ENCODE results near the gene FILIP1L.
A peak's percentile ranks its signal among the peaks of the same experiment; 100 is the strongest.

FILIP1L gene

DNA sequence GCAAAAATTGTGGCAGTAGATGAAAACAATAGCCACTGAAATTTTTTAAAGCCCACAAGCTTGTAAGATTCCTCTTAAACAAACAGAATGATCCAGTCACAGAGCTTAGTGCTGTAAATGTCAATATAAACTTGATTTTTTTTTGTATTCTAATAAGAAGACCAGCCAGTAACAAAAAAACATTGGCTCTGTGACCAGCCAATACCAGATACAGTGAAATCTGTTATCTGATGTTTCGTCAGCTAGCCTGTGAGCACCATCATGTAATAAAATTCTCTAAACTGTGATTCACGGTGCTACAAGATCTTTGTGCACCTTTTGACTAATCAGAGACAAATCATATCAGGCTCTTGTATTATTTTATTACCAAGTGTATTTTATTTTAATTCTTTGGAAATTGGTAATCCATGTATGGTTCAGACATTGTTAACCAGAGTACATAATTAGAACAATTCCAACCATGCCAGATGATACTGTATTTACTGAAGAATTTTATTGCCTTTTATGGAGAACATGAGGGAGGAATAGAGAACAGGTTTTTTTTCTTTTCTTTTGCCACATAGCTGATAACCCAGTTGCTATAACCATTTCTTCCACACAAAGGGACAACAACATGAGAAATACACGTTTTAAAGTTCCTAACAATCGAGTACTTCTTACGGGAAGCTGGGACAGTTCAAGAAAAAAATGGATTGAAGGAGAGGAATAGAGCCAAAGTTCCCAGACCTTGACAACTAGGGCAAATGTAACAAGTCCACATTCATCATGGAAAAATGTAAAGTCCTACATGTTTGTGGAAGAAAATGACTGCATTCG lies 71.9 kb downstream of the FILIP1L start:
- DNase-seq (ENCODE audit: low read depth): peak; percentile 64

DNA sequence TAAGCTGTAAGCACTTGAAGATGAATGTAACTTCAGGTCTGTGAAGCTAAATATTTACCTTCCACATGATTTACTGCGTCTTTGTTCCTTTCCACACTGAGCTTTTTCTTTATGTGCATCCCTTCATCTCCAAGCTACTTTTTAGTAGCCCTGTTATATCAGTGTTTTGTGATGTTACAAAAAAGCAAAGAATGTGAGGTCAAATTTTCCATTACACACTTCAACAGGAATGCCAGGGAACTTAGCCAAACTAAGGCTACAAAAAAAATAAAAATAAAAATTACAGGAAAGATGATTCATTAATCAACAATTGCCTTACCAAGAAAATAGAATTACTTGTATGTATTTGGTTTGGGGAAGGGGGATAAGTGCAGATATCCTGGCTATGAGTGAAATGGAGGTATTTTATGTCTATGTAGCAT lies 73.0 kb downstream of the FILIP1L start:
- peak; percentile 86 for DNase-seq (ENCODE audit: low read depth)

DNA sequence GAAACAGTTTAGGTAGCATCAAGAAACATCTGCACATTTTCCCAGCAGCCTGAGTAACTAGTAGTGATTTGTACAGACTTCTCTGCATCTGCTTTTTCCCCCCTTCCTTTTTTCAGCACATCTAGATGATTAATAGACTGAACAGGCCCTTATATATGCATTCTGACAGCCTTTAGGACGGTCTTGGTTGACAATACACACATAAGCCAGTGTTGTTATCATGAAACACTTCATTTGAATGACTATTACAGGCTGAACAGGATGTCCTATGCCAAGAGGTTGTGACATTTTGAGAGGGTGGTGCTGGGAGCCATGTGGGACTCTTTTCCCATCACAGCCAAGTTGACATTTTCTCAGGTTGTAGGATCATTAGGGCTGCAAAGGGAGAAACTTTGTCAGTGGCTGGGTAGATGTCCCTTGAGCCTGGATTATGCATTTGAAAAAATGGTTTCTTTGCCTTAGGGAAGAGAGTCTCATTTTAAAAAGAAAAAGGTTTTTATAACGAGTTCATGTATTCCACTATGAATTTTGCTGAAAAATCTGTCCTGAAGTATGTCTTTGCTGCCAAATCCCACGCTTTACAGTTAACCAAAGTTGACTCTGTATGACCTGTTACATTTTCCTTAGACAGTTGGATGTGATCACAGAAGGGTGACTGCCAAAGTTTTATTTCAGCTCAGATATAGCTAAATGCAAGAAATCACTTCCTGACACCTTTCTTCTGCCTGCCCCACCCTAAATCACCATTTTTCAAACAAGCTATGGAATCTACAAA lies 73.7 kb downstream of the FILIP1L start:
- DNase-seq (ENCODE audit: low read depth): peak; percentile 53

DNA sequence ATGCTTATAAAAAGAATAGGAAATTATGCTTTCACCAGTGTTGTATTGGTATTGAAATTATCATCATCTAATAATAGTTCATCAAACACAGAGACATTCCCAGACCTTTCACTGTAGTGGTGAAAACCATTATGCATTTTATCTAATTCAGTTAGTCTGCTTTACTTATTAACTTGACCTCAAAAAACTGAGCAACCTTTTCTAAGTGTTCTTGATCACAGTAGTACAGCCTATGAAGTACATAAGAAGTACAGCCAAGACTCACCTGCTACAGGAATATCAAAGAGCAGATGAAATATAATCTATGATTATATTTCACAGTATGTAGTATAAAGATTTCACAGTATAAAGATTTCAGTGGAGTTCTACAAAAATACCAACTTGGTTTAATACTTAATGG lies 75.2 kb downstream of the FILIP1L start:
- DNase-seq (ENCODE audit: low read depth): no peak

DNA sequence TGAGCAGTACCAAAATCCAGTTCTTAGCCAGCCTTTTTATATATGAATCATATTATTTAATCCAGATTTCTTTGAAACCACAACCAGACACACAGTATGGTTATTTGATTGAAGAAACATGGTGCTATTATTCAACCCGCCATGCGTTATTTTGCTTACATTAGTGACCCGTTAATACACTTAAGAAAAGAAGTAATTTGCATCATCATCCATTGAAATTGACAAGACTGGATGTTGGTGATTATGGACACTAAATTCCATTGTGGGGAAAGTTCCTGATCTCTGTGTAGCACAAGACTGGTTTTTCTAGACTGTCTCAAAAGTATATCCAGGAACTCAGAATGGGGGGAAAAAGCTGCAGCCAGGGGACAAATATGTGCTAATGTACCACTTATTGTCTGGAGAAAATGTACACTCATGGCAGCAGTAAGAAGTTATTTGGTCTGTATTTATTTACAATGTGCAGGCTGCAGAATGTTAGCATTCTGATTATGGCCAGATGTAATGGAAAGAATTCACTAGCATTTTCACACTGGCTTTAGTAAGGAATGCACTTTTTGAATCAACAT lies 80.3 kb downstream of the FILIP1L start:
- peak; percentile 51 for DNase-seq (ENCODE audit: low read depth)

DNA sequence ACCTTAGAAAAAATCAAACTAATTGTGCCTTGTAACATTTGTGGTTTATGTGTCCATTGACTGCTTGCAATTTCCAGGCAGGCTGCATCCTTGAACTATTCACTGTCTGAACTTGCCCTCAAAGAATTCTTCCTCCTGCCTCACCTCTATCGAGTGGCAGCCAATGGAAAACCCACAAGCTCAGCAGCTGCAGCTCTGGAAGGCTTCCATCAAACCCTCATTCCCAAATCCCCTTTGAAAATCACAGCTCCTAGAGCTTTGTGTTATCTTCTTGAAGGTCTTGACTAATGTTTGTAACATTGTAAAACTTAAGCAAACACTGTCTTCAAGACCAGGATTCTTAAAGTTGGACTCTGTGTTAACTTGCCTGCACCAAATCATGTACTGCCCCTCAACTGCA lies 81.1 kb downstream of the FILIP1L start:
- no peak for DNase-seq (ENCODE audit: low read depth)

DNA sequence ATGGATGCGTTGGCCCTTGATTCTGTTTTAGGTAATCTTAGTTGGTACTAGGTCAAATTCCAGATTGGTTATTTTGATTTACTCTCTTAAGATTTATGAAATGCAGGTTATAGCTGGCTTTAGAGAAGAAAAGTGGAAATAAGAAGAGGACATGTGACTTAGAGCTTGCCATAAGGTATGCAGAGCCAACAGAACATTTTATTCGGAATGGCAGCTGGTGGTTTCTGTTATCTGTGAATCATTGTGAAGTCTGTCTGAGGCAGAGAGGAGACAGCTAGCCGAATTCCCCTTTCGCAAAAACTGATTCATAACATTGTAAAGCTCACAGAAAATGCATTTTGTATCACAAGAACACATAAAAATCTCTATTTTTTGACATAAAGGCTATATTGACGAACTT lies 82.1 kb downstream of the FILIP1L start:
- DNase-seq (ENCODE audit: low read depth): no peak

DNA sequence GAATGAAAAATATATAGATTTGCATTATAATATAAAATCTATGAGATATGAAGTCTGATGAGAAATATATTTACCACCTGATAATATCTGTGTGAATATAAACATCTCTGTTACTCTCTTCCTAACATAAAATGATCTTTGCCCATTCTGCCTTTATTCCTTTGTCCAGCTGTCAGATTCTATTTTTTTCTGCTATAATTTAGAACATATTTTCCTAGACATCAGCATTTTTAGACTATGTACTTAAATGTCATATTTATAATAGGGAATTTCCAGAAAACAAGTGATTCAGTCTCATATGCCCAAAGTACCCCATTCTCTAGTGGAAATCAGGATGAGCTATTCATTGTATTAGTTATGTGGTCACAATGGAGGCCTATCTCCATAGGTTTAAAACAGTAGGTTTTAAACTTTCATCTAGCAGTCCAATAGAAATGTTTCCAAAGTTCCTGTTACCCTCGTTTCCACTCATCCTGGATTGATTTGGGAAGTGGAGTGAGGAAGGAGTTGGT lies 83.3 kb downstream of the FILIP1L start:
- DNase-seq (ENCODE audit: low read depth): no peak

DNA sequence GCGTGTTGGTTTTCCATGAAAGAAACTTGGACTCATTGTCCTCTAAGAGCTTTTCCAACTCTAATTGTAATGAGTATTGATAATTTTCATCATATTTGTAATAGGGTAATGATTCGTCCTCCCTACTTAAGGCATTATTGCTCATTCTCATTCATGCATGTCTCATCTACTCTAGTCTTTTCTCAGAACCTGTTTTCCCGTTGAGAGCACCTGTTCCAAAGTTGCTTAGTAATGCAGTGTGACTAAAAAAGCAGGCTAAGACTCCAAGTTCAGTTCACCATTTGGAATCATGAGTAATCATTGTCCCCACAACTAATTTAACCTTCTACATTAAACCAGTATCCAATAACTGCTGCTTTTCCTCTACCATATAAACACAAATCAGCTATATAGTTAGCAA lies 84.0 kb downstream of the FILIP1L start:
- no peak for DNase-seq (ENCODE audit: low read depth)

DNA sequence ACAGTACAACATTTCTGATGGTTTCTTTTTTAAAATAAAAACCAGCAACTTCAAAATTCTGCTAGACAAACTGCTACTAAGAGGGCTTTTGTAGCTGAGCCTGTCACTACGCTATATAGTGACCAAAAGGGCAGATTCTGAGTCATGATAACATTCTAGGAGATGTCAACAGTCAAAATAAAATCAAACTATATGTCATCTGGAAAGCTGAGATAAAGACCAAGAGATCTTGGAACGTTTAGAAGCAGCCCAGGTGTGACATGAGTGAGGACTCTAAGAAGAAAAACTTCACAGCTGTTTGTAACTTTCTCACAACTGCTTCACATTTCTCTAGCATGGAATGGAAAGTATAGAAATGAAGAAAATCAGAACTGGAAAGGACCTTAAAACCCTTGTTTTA lies 84.6 kb downstream of the FILIP1L start:
- no peak for DNase-seq (ENCODE audit: low read depth)

DNA sequence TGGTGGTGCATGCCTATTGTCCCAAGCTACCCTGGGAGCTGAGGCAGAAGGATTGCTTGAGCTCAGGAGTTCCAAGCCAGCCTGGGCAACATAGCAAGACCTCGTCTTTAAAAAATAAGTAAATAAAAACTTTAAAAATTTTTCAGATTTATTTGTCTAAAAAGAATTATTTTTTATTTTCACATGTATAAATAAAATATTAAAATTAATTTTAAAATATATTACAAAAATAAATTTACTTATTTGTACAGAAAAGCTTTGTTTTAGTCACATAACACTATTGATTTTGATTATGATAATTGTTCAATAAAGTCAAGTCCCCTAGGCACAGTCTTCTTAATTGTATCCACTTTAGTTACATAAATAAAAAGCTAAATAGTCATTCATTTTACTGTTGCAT lies 85.2 kb downstream of the FILIP1L start:
- DNase-seq (ENCODE audit: low read depth): no peak

DNA sequence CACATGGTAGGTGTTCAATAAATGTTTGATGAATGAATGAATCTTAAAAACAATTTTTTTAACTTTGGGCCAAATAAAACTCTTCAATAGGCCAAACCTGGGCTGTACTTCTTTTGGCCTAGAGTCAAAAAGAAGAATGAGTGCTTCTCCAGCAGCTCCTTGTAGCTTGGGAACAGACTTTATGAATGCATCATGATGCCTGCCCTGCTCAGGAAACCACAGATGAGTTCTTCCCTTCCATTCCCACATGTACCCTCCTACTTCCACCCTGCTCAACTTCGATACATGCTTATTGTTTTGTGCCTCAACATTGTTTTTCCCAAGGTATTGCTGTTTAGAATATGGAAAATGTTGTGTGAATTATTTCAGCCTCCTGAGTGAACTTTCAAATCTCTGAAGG lies 87.0 kb downstream of the FILIP1L start:
- DNase-seq (ENCODE audit: low read depth): no peak

DNA sequence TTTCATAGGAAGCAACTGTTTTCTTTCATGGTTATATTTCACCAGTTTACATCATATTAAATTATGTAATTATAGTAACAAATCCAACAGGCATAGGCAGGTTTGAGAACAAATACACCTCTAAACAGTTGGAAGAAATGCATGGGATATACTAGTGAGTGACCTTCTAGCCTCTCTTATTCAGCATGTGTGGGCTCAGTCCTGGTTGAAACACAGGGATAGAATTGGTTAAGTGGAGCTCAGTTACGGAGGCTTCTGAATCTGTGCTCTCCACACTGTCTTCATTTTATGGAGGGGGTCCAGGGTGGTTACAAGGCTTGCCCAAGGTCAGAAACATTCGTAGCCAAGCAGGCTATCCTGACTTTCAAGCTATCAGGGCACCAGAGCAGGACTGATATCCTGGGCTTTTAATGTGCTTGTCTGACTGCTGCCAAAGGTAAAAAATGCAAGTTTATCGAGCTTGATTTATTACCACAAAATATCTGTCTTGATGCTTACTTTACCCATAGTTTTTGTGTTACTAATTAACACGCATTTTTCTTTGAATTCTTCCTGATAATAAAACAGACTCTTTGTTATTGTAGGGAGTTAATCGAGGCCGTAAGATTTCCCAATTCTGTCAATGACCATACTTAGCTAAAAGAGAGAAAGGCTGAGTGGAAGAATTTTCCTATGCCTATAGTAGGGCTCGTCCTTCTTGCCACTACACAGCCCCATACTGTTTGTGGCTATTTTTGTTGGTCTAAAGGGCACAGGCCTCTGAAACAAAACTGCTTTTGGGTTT lies 89.6 kb downstream of the FILIP1L start:
- no peak for DNase-seq (ENCODE audit: low read depth)

DNA sequence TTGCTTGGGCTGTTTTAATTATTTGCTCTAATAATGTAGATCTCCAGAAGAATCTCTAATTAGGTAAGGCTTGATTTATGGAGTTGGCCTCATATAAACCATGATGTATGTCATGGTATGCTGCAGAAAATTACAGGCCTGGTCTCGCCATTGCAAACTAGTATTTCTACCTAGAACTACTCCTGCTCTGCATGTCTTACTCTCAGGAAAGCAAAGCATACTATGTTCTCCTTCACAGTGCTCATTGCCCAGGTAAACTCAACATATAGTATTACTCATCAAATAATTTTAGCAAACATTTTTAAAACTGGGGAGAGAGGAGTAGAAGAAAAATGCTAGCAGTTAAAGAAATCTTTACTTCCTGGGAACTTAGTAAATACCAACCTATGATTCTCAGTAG lies 90.7 kb downstream of the FILIP1L start:
- DNase-seq (ENCODE audit: low read depth): no peak

DNA sequence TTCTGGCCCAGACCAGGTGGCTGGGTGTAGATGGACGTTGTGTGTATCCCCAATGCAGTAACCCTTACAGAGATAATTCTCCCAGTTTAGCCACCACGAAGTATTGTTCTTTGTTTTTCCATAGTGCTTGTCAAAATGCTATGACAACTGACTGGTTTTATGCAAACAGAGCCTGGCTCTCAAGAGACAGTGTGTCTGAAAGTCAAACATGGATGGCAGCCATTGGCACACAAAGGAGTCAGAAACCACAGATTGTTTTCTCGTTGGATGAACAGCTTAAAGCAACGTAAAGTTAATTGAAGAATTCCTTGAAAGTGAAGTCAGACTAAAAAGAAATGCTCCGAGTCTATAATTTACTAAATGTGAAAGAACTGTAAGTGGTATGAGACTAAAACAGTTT lies 91.2 kb downstream of the FILIP1L start:
- peak; percentile 77 for DNase-seq (ENCODE audit: low read depth)

DNA sequence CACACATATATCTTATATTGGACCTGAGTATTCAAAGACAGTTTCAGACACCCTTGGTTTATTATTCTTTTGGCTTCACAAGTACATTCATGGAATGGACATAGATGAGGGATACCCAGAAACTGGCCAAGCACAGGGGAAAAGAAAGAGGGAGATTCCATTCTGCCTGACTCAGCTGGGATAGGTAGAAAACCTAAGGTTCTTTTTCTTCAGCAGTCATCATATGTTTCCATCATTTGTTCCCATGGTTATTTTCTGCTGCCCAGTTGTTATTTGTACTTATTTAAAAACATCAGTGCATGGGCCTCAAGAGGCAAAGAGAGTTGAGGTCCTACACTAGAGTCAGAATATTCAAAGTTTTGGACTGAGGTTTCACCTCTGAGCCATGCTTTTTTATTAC lies 91.8 kb downstream of the FILIP1L start:
- no peak for DNase-seq (ENCODE audit: low read depth)

DNA sequence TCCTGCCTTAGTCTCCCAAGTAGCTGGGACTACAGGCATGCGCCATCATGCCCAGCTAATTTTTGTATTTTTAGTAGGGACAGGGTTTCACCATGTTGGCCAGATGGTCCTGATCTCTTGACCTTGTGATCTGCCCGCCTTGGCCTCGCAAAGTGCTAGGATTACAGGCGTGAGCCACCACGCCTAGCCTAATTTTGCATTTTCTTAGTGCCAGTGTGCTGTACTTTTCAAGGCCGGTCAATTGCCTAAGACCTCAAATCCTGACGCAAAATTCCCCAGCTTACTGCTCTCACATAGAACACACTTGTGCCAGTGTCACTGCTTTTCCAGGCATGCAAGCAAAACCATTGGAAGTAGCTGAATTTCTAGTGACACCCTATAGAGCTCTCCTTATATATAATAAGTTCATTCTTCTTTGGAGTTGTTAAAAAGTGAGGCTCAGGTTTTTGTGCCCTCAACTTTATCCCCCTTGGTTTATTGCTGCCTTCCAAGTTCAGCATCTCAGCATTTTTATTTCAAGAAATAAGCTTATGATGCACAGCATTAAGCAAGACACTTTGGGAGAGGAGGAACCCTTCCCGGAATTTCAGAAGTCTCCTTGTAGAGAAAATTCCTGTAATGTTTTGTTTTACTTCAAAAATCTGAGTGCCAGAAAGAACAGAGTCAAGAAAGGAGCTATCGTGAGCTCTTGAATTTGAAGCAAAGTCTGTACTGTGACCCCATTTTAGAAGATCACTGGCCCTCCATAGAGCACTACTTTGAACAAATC lies 93.2 kb downstream of the FILIP1L start:
- DNase-seq (ENCODE audit: low read depth): peak; percentile 51

DNA sequence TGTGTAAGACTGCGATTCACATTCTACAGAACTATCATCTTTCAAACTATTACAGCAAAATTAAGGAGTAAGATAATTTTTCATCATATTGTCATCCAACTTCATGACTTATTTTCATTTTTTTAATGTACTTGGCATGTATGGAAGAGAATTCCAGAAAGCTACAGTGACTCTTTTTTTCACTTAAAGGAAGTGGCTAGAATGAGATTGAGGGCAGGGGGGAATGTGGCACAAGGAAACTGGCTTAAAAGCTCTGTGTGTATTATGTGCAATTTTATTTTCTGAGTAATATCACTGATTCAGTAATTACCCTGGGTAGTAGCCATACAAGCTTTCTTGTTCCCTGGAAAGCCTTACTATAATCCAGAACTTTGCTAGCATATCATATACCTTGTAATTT lies 94.6 kb downstream of the FILIP1L start:
- no peak for DNase-seq (ENCODE audit: low read depth)

DNA sequence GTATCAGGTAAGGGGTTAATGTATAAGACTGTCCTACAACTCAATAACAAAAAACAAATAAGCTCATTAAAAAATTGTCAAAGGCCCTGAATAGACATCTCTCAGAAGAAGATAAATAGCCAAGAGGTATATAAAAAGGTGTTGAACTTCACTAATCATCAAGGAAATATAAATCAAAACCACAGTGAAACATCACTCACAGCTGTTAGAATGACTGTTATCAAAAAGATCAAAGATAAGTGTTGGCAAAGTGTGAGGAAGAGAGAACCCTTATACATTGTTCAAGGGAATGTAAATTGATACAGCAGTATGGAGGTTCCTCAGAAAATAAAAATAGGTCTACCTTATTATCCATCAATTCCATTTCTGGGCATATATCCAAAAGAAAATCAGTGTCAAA lies 95.5 kb downstream of the FILIP1L start:
- no peak for DNase-seq (ENCODE audit: low read depth)

DNA sequence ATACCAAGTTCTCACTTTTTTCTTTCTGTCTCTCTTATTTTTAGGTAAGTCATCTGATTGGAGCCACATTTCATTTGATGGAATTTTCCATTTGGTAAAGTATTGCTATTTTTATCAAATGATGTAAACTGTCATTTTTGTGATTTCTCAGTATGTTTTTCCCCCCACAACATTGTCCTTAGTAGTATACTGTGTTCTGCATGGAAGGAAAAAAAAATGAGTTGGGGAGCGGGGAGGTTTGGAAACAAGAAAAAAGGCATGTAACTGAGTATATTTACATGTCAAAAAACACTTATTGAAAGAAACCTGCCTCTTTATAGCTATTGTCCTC lies 104.2 kb downstream of the FILIP1L start:
- no peak for DNase-seq (ENCODE audit: low read depth)

DNA sequence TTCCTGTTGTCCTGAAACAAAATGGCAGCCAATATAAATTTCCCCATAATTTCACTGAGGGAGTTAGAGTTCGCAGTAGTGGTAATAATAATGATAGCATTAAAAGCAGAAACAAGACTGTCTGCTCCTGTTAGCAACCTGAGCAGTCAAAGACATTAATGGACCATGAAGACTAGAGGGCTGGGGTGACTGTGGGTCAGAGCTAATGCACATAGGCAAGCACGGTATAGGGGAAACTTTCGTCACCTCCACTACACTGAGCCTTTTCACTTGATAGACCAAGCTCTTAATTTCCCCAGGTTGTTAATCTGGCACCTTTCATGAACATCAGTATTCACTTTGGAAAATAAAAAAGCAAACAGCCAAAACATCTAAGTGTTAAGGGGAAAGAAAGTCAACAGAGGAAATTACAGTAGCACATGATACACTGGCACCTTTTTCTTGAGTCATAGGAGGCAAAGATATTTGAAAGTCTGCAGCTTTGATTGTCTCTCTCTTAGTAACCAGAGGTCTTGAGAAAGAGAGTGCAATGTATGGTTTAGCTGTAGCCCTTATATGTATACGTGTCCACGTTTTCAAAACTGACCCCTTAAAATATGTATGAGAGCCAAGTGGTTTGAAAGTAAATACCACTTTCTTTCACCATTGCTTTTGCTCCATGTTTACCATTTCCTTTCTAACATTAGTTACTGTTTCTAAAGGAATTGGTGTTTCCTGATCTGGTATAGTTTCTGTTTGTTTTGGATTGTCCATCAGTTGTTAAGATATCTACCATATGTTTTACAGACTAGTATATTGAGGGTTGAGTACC lies 104.8 kb downstream of the FILIP1L start:
- DNase-seq (ENCODE audit: low read depth): no peak

Measured in fibroblast of gingiva (primary cell).